ENCODE measurements around the gene LMNA.
A peak's percentile ranks its signal among the peaks of the same experiment; 100 is the strongest.

LMNA gene

GRCh38 chr1:156076609-156077429, 37.7 kb upstream of the LMNA start:
- no peak for DNase-seq (ENCODE audit: low read depth, low spot score)
- TF ChIP-seq CTCF (IDR thresholded peaks at IDR 0.05; ENCODE audit: low read depth, low read length): no peak
- in situ Hi-C loops (cut with HindIII; ENCODE audit: low sequenced_read_pairs): no loop called here
- no peak overlapping the region for H3K4me3 ChIP-seq (ENCODE audit: low read depth, low read length)

- in situ Hi-C loops (cut with HindIII; ENCODE audit: low sequenced_read_pairs): no loop called here
- no peak overlapping the region for H3K4me3 ChIP-seq (ENCODE audit: low read depth, low read length)
- TF ChIP-seq CTCF (IDR thresholded peaks at IDR 0.05; ENCODE audit: low read depth, low read length): no peak
- DNase-seq (ENCODE audit: low read depth, low spot score): no peak
Observed at GRCh38 chr1:156077430-156077760, 37.1 kb upstream of the LMNA start.

GRCh38 chr1:156078728-156079127, 35.8 kb upstream of the LMNA start:
- no peak for DNase-seq (ENCODE audit: low read depth, low spot score)
- TF ChIP-seq CTCF (IDR thresholded peaks at IDR 0.05; ENCODE audit: low read depth, low read length): no peak
- H3K4me3 ChIP-seq (ENCODE audit: low read depth, low read length): no peak overlapping the region
- in situ Hi-C loops (cut with HindIII; ENCODE audit: low sequenced_read_pairs): no loop called here

- TF ChIP-seq CTCF (IDR thresholded peaks at IDR 0.05; ENCODE audit: low read depth, low read length): no peak
- H3K4me3 ChIP-seq (ENCODE audit: low read depth, low read length): peak overlapping the region; percentile 86
- in situ Hi-C loops (cut with HindIII; ENCODE audit: low sequenced_read_pairs): no loop called here
- no peak for DNase-seq (ENCODE audit: low read depth, low spot score)
Observed at GRCh38 chr1:156079762-156080161, 34.7 kb upstream of the LMNA start.

GRCh38 chr1:156080241-156080862, 34.2 kb upstream of the LMNA start:
- peak overlapping the region; percentile 86 for H3K4me3 ChIP-seq (ENCODE audit: low read depth, low read length)
- DNase-seq (ENCODE audit: low read depth, low spot score): no peak
- in situ Hi-C loops (cut with HindIII; ENCODE audit: low sequenced_read_pairs): no loop called here
- TF ChIP-seq CTCF (IDR thresholded peaks at IDR 0.05; ENCODE audit: low read depth, low read length): no peak

- TF ChIP-seq CTCF (IDR thresholded peaks at IDR 0.05; ENCODE audit: low read depth, low read length): no peak
- H3K4me3 ChIP-seq (ENCODE audit: low read depth, low read length): peak overlapping the region; percentile 86
- no peak for DNase-seq (ENCODE audit: low read depth, low spot score)
- in situ Hi-C loops (cut with HindIII; ENCODE audit: low sequenced_read_pairs): no loop called here
Observed at GRCh38 chr1:156080863-156081179, 33.7 kb upstream of the LMNA start.

Data from astrocyte of the spinal cord (primary cell).